Activated CD4-positive, alpha-beta T cell treated with anti-CD3 and anti-CD28 coated beads, Interleukin-2, amount 50 U/mL, for 16 hours (primary cell): ENCODE results near the gene HIVEP2.

ENCODE experiments used
- DNase-seq: peaks from one replicate; pipeline ENCODE4 v3.0.0-alpha.2; 2020

HIVEP2 gene

DNA sequence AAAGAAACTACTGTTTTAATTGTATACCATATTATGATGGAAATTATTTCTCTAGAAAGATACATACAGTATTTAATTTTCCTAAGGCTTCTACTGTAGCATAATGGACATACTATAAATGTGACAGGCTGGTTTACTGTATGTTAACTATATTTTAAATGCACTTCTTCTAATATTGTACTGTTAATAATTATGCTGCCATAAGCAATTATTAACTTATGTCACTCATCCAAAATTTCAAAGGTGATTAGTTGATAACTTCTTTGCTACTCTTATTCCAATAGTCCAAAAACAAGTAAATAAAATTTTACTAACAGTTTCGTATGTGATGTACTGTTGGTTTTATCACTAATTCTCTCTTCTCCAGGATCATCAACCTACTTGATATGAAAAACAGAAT is 28.1 kb downstream of the HIVEP2 start:
- no peak for DNase-seq

- no peak for DNase-seq
These were observed 29.9 kb downstream of the HIVEP2 start for GRCh38 chr6:142914937-142915697.

- peak; percentile 62 for DNase-seq
These were observed 30.6 kb downstream of the HIVEP2 start for GRCh38 chr6:142914369-142914768.

DNA sequence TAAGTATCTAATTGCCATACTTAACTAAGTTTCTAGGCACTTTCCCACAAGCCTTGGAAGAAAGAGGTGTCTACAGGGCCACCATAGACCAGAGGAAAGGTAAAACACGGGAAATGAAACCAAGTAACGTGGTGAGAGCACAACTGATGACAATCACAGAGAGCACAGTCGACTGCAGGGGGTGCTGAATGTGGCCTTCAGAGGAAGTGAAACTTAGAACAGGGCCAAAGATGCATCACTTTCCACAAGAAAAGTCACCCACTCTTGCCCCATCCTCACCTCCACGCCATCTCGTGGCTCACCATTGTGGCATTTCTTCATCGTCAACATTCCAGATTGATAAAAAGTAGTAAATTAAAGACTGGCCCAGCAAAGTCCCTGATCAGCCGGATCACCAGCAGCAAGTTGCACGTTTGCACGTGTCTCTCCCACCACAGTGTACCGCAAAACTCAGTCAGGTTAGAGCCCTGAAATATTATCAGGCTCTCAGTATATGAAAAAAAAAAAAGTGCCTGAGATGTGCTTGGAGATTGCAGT is 31.4 kb downstream of the HIVEP2 start:
- peak; percentile 92 for DNase-seq

DNA sequence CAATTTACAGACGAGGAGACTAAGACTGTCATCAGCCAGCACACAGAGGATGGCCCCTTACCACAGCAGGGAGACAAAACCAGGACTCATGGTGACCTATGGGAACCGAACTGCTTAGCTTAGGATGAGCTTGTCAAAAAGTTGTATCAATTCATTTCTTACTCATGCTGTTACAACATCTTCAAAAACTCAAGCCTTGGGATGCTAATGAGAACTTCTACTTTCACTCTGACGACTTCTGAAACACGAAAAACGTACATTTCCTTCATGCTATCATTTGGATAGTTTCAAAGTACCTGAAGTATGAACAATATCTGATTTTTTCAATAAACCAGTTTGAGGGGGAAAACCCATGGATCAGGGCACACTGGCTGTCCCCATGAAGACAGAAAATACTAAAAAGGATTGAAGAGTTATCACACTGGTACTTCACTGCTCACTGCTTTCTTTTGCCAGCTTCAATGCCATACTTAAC is 31.9 kb downstream of the HIVEP2 start:
- DNase-seq: peak; percentile 91

DNA sequence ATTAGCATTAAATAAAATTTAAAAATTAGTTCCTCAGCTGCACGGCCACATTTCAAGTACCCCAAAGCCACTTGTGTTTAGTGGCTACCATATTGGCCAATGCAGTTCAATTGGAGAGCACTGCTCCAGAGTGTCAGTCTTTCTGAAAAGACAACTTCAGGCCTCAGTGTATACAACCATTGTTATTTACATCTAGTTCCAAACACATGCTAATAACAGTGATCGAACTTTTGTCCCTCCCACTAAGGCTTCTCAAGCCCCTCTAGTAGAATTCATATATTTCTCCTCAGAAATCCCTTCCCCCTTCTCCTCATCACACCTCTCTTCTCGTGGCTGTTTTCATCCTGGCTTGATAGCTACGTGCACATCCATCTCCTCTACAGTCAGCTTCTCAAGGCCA is 32.9 kb downstream of the HIVEP2 start:
- DNase-seq: no peak

DNA sequence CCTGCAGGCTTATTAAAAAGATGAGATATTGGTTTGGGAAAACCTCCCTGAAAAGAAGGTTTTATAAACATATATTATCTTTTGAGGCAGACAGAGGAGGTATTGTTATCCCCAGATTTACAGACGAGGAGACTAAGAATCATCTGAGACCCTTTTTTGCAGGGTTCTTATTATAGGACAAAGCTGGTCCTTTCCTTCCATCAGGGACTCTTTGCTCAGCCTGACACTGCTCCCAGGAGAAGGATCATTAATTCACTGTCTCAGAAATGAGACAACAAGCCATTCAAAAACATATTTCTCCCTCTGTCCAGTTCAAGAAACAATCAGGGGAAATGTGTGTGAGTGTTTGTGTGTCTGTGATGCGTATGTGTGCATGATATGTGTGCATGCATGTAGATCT is 33.5 kb downstream of the HIVEP2 start:
- no peak for DNase-seq

GRCh38 chr6:142909686-142910085 is 35.3 kb downstream of the HIVEP2 start:
- no peak for DNase-seq

DNA sequence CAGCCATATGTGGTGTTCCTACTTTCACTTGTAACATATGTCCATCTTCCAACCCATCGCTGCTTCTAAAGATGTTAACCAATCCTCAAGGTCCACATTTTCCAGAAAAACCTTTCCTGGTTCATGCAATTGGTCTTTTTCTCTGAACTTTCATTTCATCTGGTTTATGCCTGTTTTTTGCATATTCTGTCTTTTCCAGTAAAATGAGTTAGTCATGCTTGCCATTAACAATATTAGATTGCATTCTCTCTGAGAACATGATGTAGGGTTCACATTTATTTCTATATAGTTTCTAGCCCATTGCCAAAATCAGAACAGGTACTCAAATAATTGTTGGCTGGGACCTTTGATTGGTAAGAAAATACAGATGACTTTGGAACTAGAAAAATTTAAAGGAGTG is 36.7 kb downstream of the HIVEP2 start:
- no peak for DNase-seq

GRCh38 chr6:142907544-142907943 is 37.4 kb downstream of the HIVEP2 start:
- DNase-seq: peak; percentile 54

- DNase-seq: peak; percentile 61
These were observed 38.0 kb downstream of the HIVEP2 start for GRCh38 chr6:142906945-142907470.

GRCh38 chr6:142903812-142904211 is 41.2 kb downstream of the HIVEP2 start:
- DNase-seq: peak; percentile 64

- peak; percentile 82 for DNase-seq
These were observed 42.3 kb downstream of the HIVEP2 start for GRCh38 chr6:142902636-142903053.

DNA sequence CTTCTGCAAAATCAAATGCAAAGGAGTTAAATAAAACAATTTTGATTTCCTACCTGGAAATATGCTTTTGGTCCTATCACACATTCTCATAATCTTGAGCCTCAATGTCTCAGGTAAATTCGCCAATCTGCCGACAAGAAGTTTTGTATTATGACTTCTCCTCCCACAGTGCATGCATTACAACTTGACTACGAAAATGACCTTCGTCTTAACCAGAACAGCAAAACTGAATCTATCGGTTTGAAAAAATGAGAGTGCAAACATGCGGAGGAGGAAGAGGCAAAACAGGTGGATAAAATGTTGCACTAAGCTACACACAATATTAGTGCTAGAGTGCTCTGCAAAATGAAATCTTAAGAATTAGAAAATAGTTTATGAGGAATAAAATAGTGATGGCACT is 43.4 kb downstream of the HIVEP2 start:
- peak; percentile 57 for DNase-seq

DNA sequence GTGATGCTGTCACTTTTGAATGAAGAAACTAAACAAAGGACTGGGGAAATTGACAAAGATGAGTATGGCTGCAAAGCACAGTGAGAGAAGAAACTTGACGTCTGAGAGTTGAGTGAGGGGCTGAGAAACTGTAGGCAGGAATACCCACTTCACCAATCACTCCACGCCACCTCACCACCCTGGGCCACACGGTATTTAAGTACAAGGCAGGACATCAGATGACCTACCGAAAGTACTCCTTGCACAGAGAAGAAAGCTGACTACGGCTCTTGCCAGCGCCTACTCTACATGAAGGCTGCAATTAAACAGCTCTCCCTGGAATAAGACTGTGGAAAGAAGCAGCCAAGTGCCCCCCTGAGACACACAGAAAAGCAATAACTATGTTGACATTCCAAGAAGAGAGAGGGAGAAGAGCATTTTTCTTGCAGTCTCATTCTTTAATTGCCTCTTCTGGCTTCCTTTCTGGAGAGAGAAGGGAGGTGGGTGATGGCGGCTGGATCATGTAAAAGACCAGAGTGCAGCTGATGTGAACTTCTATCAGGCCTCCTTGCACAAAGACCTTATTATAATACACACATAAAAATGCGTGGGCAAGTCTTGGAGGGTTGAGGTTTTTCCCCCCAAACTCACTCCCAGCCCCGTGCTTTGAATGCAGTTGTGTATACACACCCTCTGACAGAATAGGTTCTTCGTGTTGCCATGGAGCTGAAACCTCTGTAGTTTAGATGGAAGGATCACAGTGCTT is 44.6 kb downstream of the HIVEP2 start:
- DNase-seq: no peak

DNA sequence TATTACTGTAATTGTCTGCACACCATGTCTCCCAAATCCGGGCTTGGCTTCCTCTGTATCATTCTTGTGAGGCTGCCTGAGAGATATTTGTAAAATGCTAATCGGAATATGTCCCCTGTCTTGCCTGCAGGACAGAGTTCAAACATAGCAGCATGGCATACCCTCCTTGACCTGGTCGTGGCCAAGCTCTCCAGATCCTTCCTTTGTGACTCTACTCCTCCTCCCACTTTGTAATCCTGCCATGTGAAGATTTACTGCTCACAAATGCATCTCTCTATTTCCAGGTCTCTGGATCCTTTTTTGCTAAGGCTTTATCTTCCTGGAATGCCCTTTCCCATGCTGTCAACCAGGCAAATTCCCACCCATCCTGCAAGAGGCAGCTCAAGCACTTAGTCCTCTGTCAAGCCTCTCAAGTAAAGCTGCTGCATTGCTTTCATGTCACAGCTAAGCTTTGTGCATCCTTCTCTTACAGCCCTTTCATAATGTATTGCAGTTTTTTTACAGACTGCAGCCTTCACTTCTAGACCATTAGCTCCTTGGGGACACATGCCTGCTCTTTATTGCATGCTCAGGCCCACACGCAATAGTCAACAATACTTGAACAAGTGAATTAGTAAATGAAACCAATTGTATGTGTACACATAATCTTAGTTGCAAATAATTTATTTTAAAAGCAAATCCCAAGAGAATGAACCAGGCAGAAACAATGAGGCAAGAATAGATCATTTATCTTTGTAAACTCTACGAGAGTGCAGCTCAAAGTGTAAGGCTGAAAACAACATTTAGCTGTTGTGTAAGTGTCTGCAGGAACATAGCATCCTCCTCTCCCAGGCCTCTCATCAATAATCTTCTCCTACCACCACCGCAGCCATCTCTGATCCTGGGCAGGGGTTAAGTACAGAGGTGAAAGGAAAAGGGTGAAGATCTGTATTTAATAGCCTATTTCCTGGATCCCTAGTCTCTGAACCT is 45.8 kb downstream of the HIVEP2 start:
- DNase-seq: no peak

DNA sequence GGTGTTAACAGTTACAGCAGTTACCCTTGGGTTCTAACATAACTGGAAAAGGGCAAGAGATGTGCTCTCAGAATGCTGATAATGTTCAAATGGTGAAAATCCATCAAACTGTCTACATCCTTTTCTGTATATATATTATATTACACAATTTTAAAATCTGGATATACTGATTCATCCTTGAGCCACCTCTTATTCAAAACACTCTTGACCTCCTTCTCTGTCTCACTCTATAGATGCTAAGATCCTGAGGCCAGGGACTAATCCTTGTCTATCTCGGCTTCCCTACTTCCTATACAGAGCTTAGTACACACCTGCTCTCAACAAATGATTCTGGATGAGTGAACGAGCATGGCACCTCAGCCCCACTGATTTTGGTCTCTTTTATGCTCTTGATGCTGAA is 47.3 kb downstream of the HIVEP2 start:
- no peak for DNase-seq

DNA sequence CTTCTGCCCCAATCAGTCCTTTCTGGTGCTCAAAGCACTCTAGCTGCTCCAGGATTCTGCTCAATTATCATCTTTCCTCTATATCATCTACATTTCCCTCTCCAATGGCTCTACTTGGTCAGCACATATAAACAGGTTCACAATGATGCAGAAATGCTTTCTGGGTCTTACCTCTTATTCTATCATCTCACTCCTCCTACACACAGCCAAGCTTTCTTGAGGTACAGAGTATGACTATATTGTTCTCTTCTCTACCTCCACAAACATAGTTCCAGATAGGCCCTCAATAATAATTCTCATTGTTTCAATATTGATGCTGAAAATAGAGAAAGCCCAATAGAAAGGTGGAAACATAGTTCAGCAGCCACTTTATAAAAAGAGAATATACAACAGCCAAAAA is 48.2 kb downstream of the HIVEP2 start:
- no peak for DNase-seq

GRCh38 chr6:142893088-142893487 is 51.9 kb downstream of the HIVEP2 start:
- DNase-seq: no peak

- DNase-seq: no peak
These were observed 52.5 kb downstream of the HIVEP2 start for GRCh38 chr6:142892254-142893021.

- no peak for DNase-seq
These were observed 53.5 kb downstream of the HIVEP2 start for GRCh38 chr6:142891454-142891853.

DNA sequence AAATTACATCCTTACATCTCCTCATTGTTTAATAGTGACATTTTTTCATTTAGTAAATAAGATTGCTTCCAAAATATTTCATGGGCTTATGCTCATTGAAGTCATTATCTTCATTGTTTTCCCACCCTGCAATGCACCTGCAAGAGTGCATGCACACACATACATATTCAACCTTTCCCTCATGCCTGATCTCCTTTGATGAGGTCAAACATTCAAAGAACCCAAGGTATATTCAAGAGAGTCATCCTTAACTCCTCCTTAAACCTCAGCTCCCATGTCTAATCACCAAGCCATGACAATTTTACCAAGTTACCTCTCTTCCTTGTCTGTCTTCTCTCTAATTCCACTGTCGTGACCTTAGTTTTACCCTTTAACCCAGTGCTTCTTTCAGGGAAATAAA is 56.5 kb downstream of the HIVEP2 start:
- DNase-seq: no peak
